ENCODE data around the gene HOXB8.

GRCh38 chr17:48641541-48642058, 26.5 kb upstream of the HOXB8 start:
- TF ChIP-seq, protein P1, sequence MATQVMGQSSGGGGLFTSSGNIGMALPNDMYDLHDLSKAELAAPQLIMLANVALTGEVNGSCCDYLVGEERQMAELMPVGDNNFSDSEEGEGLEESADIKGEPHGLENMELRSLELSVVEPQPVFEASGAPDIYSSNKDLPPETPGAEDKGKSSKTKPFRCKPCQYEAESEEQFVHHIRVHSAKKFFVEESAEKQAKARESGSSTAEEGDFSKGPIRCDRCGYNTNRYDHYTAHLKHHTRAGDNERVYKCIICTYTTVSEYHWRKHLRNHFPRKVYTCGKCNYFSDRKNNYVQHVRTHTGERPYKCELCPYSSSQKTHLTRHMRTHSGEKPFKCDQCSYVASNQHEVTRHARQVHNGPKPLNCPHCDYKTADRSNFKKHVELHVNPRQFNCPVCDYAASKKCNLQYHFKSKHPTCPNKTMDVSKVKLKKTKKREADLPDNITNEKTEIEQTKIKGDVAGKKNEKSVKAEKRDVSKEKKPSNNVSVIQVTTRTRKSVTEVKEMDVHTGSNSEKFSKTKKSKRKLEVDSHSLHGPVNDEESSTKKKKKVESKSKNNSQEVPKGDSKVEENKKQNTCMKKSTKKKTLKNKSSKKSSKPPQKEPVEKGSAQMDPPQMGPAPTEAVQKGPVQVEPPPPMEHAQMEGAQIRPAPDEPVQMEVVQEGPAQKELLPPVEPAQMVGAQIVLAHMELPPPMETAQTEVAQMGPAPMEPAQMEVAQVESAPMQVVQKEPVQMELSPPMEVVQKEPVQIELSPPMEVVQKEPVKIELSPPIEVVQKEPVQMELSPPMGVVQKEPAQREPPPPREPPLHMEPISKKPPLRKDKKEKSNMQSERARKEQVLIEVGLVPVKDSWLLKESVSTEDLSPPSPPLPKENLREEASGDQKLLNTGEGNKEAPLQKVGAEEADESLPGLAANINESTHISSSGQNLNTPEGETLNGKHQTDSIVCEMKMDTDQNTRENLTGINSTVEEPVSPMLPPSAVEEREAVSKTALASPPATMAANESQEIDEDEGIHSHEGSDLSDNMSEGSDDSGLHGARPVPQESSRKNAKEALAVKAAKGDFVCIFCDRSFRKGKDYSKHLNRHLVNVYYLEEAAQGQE (IDR thresholded peaks at IDR 0.05; ENCODE audit: insufficient read depth in 1 of 2, low read depth in 2 of 2, low read length in 2 of 2): no peak
- TF ChIP-seq POLR2AphosphoS5 (IDR thresholded peaks at IDR 0.05; ENCODE audit: low read depth, low read length): no peak
- TF ChIP-seq SIN3A (IDR thresholded peaks at IDR 0.05; ENCODE audit: borderline replicate concordance, insufficient read depth, low read length): no peak
